Caco-2 (cell line): ENCODE results near the gene CSF3R. TPM values are rescaled to one million over a fixed set of nuclear protein-coding genes. Genes with fewer than 3 reads are reported as not detected.
"Not testable (repeated sequence)": the region's sequence is repeated elsewhere in the genome, so short reads cannot be mapped to it uniquely, and the experiment has no call there.

Experiments used
- BruUV-seq: library from RNA; stranded (reverse); fragments of 400-500 nt; replicated peaks from 2 replicates; lab custom pipeline; 2021; lab: Mats Ljungman, UMichigan
- CTCF ChIA-PET: fragments of 300-600 bp; sonication (Branson Sonifier 250); formaldehyde crosslinking; loops from one replicate; lab custom pipeline; 2022; ENCODE audit warnings: antibody characterized with exemption; lab: Charles Lee
- POLR2A ChIA-PET: fragments of 300-600 bp; sonication (Branson Sonifier 250); formaldehyde crosslinking; loops from one replicate; lab custom pipeline; 2022; ENCODE audit warnings: antibody characterized with exemption; lab: Charles Lee
- DNase-seq, 2 experiments: peaks; one replicate each; pipeline versions ENCODE4 v3.0.0 to v3.0.0-alpha.2; 2020 to 2022
- H3K27me3 ChIP-seq: replicated peaks from 2 replicates; pipeline ENCODE4 v1.6.0; 2011; ENCODE audit warnings: low read length; ENCODE audit not compliant: control insufficient read depth, insufficient read depth
- H3K36me3 ChIP-seq: 2 replicates; pipeline ENCODE4 v1.5.1; 2011; ENCODE audit warnings: low read length; ENCODE audit not compliant: control insufficient read depth, insufficient read depth
- H3K4me1 ChIP-seq: fragments of 250-450 bp; sonication (Bioruptor Pico); 2 replicates; pipeline ENCODE4 v1.5.1; 2020; ENCODE audit warnings: mild to moderate bottlenecking
- H3K4me3 ChIP-seq: 2 replicates; pipeline ENCODE4 v1.5.1; 2011; ENCODE audit warnings: low read depth, mild to moderate bottlenecking, control low read depth, low read length
- H3K9me3 ChIP-seq: fragments of 250-450 bp; sonication (Bioruptor Pico); 2 replicates; pipeline ENCODE4 v1.5.1; 2020; ENCODE audit warnings: mild to moderate bottlenecking, moderate library complexity
- H3K27ac Mint-ChIP-seq: one replicate; pipeline ENCODE4 v1.8.0; 2022; ENCODE audit warnings: mixed read lengths; ENCODE audit not compliant: unreplicated experiment
- H3K27me3 Mint-ChIP-seq: one replicate; pipeline ENCODE4 v1.8.0; 2022; ENCODE audit warnings: mixed read lengths; ENCODE audit not compliant: insufficient read depth, unreplicated experiment
- H3K36me3 Mint-ChIP-seq: one replicate; pipeline ENCODE4 v1.8.0; 2022; ENCODE audit warnings: mild to moderate bottlenecking, mixed read lengths; ENCODE audit not compliant: insufficient read depth, unreplicated experiment
- H3K4me1 Mint-ChIP-seq: one replicate; pipeline ENCODE4 v1.8.0; 2022; ENCODE audit warnings: low read depth, mixed read lengths; ENCODE audit not compliant: unreplicated experiment
- H3K4me3 Mint-ChIP-seq: one replicate; pipeline ENCODE4 v1.8.0; 2022; ENCODE audit warnings: mild to moderate bottlenecking, moderate library complexity, mixed read lengths; ENCODE audit not compliant: unreplicated experiment
- H3K9me3 Mint-ChIP-seq: one replicate; pipeline ENCODE4 v1.8.0; 2022; ENCODE audit warnings: mixed read lengths; ENCODE audit not compliant: unreplicated experiment
- intact Hi-C: fragments of 100-400 bp; cut with micrococcal nuclease; formaldehyde crosslinking; loops from one replicate; pipeline ENCODE4 v1.10.0; 2022; ENCODE audit not compliant: unreplicated experiment
- total RNA-seq: library from RNA; stranded (reverse); gene quantifications from 2 replicates; pipeline ENCODE4 v1.2.3, GENCODE V29; 2022
- TF ChIP-seq, protein P1 (sequence below), 2 experiments: fragments of 200-600 bp in 1 of 2; IDR thresholded peaks; 1 replicate in 1 of 2; 2 replicates in 1 of 2; pipeline versions ENCODE4 v1.5.1 to v1.8.0; 2011 to 2022; ENCODE audit warnings: antibody characterized with exemption in 1 of 2, control low read depth in 1 of 2, inconsistent platforms in 1 of 2, low read depth in 1 of 2, low read length in 1 of 2, mild to moderate bottlenecking in 1 of 2, moderate library complexity in 1 of 2; ENCODE audit not compliant: insufficient read depth in 1 of 2, severe bottlenecking in 1 of 2, unreplicated experiment in 1 of 2

Gene CSF3R
- total RNA-seq, 1 experiment from 2014 or later = 1.4 TPM

DNA sequence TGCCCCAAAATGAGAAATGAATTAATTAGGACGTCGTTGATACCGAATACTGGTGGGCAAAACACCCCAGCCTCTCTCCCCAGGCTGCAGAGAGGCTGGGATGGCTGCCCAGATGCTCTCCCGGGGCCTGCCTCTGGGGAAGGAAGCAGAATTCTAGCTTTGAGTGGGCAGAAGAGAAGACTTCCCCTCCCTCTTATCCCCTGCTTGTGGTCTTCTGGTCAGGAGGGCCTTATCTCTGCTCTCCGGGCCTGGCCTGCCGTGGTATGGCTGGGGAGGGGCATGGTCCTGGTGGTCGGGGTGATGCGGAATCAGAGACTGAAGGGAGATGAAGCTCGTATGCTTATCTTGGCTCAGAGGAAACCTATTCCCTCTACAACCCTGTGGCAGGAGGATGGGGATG is 9.8 kb upstream of the CSF3R start:
- Mint-ChIP-seq H3K27me3 (no peaks in the 10 kb centered on the region), H3K27ac (no peak overlapping the region), H3K36me3 (peaks cover 6% of the 10 kb centered on the region), H3K4me1 (peaks cover 12% of the 10 kb centered on the region), H3K9me3 (no peaks in the 10 kb centered on the region), H3K4me3 (no peak overlapping the region)
- DNase-seq = peak in 1 of 2 experiments; percentile 1
- H3K4me3 ChIP-seq = no peak overlapping the region
- ChIA-PET CTCF (no interaction called here), POLR2A (no interaction called here)
- no peaks in the 10 kb centered on the region for H3K27me3 ChIP-seq
- no peaks in the 10 kb centered on the region for H3K36me3 ChIP-seq
- peaks cover 25% of the 10 kb centered on the region for H3K4me1 ChIP-seq
- intact Hi-C loops = no loop called here
- no peaks in the 10 kb centered on the region for H3K9me3 ChIP-seq
- TF ChIP-seq, protein P1, sequence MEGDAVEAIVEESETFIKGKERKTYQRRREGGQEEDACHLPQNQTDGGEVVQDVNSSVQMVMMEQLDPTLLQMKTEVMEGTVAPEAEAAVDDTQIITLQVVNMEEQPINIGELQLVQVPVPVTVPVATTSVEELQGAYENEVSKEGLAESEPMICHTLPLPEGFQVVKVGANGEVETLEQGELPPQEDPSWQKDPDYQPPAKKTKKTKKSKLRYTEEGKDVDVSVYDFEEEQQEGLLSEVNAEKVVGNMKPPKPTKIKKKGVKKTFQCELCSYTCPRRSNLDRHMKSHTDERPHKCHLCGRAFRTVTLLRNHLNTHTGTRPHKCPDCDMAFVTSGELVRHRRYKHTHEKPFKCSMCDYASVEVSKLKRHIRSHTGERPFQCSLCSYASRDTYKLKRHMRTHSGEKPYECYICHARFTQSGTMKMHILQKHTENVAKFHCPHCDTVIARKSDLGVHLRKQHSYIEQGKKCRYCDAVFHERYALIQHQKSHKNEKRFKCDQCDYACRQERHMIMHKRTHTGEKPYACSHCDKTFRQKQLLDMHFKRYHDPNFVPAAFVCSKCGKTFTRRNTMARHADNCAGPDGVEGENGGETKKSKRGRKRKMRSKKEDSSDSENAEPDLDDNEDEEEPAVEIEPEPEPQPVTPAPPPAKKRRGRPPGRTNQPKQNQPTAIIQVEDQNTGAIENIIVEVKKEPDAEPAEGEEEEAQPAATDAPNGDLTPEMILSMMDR (IDR thresholded peaks at IDR 0.05; ENCODE audit: insufficient read depth in 1 of 2, low read depth in 1 of 2, low read length in 1 of 2, severe bottlenecking in 1 of 2, unreplicated experiment in 1 of 2) = no peak
- no TSS peak for BruUV-seq

DNA sequence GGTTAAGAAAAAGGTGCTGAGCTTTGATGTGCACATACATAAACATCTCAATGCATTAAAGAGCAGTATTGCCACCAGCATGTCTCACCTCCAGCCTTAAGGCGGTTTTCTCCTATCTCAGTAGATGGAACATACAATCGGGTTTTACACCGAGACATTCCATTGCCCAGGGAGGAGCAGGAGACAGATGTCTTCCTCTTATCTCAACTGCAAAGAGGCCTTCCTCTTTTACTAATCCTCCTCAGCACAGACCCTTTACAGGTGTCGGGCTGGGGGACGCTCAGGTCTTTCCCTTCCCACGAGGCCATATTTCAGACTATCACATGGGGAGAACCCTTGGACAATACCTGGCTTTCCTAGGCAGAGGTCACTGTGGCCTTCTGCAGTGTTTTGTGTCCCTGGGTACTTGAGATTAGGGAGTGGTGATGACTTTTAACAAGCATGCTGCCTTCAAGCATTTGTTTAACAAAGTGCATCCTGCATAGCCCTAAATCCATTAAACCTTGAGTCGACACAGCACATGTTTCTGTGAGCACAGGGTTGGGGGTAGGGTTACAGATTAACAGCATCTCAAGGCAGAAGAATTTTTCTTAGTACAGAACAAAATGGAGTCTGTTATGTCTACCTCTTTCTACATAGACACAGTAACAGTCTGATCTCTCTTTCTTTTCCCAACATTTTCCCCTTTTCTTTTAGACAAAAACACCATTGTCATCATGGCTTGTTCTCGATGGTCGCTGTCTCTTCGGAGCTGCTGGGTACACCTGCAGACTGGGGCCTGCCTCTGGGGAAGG is 6.7 kb upstream of the CSF3R start:
- H3K4me3 ChIP-seq, H3K36me3 Mint-ChIP-seq, H3K9me3 Mint-ChIP-seq, H3K27me3 ChIP-seq, H3K36me3 ChIP-seq, BruUV-seq, H3K4me3 Mint-ChIP-seq, intact Hi-C loops, CTCF ChIA-PET, H3K27me3 Mint-ChIP-seq, POLR2A ChIA-PET, H3K9me3 ChIP-seq: not testable (repeated sequence)
- H3K4me1 ChIP-seq = peaks cover 40% of the 10 kb centered on the region
- peak; percentile 22 to 51 for DNase-seq
- Mint-ChIP-seq H3K4me1 (peaks cover 12% of the 10 kb centered on the region), H3K27ac (peak overlapping the region; percentile 25)

DNA sequence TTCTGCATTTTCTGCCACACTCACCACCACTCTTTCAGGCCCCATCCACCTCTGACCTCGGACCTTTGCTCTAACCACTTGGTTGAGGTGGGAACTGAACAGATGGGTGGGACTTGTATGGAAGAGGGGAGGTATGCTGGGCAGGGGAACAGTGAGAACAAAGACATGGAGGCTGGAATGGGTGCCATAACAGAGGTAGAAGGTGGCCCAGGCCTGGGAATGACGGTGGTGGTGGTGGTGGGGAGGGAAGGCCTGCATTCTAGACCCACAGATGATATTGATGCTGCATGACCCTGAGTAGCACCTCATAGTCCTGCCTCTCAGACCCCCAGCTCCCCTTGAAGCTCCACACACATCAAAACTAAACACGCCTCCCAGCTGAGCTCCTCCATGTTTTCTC is 5.2 kb upstream of the CSF3R start:
- POLR2A ChIA-PET = interaction anchor here (0.7 kb wide), 1 partner anchor 13 kb away, joined by 8 read pairs; no protein-coding TSS in a partner anchor
- H3K9me3 Mint-ChIP-seq = no peaks in the 10 kb centered on the region
- H3K4me1 Mint-ChIP-seq = peaks cover 12% of the 10 kb centered on the region
- H3K4me3 Mint-ChIP-seq = no peak overlapping the region
- no peak overlapping the region for H3K4me3 ChIP-seq
- H3K36me3 Mint-ChIP-seq = peaks cover 6% of the 10 kb centered on the region
- no peaks in the 10 kb centered on the region for H3K27me3 ChIP-seq
- peak overlapping the region; percentile 71 for H3K27ac Mint-ChIP-seq
- TF ChIP-seq, protein P1 (IDR thresholded peaks at IDR 0.05; ENCODE audit: insufficient read depth in 1 of 2, low read depth in 1 of 2, low read length in 1 of 2, severe bottlenecking in 1 of 2, unreplicated experiment in 1 of 2) = no peak
- H3K4me1 ChIP-seq = peaks cover 40% of the 10 kb centered on the region
- H3K9me3 ChIP-seq = no peaks in the 10 kb centered on the region
- BruUV-seq = no TSS peak
- no peaks in the 10 kb centered on the region for H3K36me3 ChIP-seq
- intact Hi-C loops = loop anchor here (2.0 kb wide), 1 partner anchor 23 kb away; the partner anchor contains the start of gene MRPS15
- DNase-seq = no peak
- CTCF ChIA-PET = interaction anchor here (0.7 kb wide), 1 partner anchor 25 kb away, joined by 3 read pairs; no protein-coding TSS in a partner anchor
- no peaks in the 10 kb centered on the region for H3K27me3 Mint-ChIP-seq

DNA sequence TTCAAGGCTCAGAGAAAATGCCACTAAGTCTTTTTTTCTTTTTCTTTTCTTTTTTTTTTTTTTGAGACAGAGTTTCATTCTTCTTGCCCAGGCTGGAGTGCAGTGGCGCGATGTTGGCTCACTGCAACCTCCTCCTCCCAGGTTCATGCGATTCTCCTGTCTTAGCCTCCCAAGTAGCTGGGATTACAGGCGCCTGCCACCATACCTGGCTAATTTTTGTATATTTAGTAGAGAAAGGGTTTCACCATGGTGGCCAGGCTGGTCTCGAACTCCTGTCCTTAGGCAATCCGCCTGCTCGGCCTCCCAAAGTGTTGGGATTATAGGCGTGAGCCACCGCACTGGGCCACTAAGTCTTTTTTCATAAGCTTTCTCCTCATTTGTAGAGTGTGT is 4.6 kb upstream of the CSF3R start:
- CTCF ChIA-PET = interaction anchor here (0.7 to 1.9 kb wide), 3 partner anchors 24 to 885 kb away, joined by 3 to 8 read pairs (median 3); no protein-coding TSS in a partner anchor
- not testable (repeated sequence) for H3K36me3 ChIP-seq, H3K27me3 Mint-ChIP-seq, BruUV-seq, DNase-seq, H3K9me3 Mint-ChIP-seq, H3K4me3 Mint-ChIP-seq, H3K9me3 ChIP-seq, H3K27me3 ChIP-seq, H3K4me3 ChIP-seq, H3K36me3 Mint-ChIP-seq
- peaks cover 44% of the 10 kb centered on the region for H3K4me1 ChIP-seq
- POLR2A ChIA-PET = interaction anchor here (1.2 to 1.7 kb wide), 2 partner anchors 23 to 37 kb away, joined by 7 to 10 read pairs; partner anchors contain the start of genes MRPS15 and OSCP1
- Mint-ChIP-seq H3K27ac (peak overlapping the region; percentile 71), H3K4me1 (peaks cover 13% of the 10 kb centered on the region)
- intact Hi-C loops = loop anchor here (2.0 kb wide), 1 partner anchor 23 kb away; the partner anchor contains the start of gene MRPS15
